HepG2 (cell line): ENCODE measurements around the gene NECTIN3. TPM values are rescaled to one million over a fixed set of nuclear protein-coding genes. Genes with fewer than 3 reads are reported as not detected.

Experiments
- ATAC-seq: fragments of 200-7000 bp; cut with Tn5 transposase; 3 replicates; pipeline ENCODE4 v1.9.1; 2020; ENCODE audit warnings: mild to moderate bottlenecking, moderate library complexity
- BruUV-seq: library from RNA; stranded (reverse); fragments of 400-500 nt; replicated peaks from 2 replicates; lab custom pipeline; 2021; lab: Mats Ljungman, UMichigan
- CTCF ChIA-PET: fragments of 300-600 bp; formaldehyde crosslinking; extraction: SDS; loops from one replicate; lab custom pipeline; 2021; ENCODE audit warnings: low total read pairs, inconsistent platforms, low intra/inter-chr PET ratio; lab: Yijun Ruan, JAX
- POLR2A ChIA-PET: fragments of 350-600 bp; sonication (Branson Sonifier 250); formaldehyde crosslinking; loops from one replicate; lab custom pipeline; 2020; ENCODE audit warnings: antibody characterized with exemption, inconsistent platforms; lab: Yijun Ruan, JAX
- DNase-seq: peaks from one replicate; pipeline ENCODE4 v3.0.0-alpha.2; 2015; ENCODE audit warnings: low spot score
- FAIRE-seq: peaks from 3 replicates; lab custom pipeline; 2011; peaks lifted over from hg19 to GRCh38; lab: Jason Lieb, UNC
- H2AFZ ChIP-seq: one replicate; pipeline ENCODE4 v1.6.1; 2011; ENCODE audit warnings: low read length, inconsistent platforms
- H3K27ac ChIP-seq: fragments of 300-600 bp; 3 replicates; pipeline ENCODE4 v1.8.0; 2011; ENCODE audit warnings: mixed run types, mild to moderate bottlenecking, mixed read lengths, low read length, inconsistent platforms; ENCODE audit not compliant: insufficient read depth; ENCODE audit errors: extremely low read length
- H3K27me3 ChIP-seq, 2 experiments: fragments of 200-600 bp in 1 of 2; 2 replicates in 1 of 2; 3 replicates in 1 of 2; pipeline versions ENCODE4 v1.6.0 to v1.8.0; 2011; ENCODE audit warnings: low read length in 2 of 2, mild to moderate bottlenecking in 2 of 2, moderate library complexity in 2 of 2, inconsistent platforms in 1 of 2; ENCODE audit not compliant: insufficient read depth in 2 of 2, control insufficient read depth in 1 of 2
- H3K36me3 ChIP-seq, 2 experiments: fragments of 200-600 bp in 1 of 2; replicated peaks in 1 of 2; 2 replicates in 1 of 2; 3 replicates in 1 of 2; pipeline versions ENCODE4 v1.5.1 to v1.8.0; 2011; ENCODE audit warnings: low read length in 2 of 2, inconsistent platforms in 1 of 2; ENCODE audit not compliant: insufficient read depth in 2 of 2, control insufficient read depth in 1 of 2
- H3K4me1 ChIP-seq: 2 replicates; pipeline ENCODE4 v1.5.1; 2012; ENCODE audit warnings: low read length, inconsistent platforms; ENCODE audit not compliant: insufficient read depth
- H3K4me2 ChIP-seq: 2 replicates; pipeline ENCODE4 v1.6.0; 2011; ENCODE audit warnings: low read depth, low read length, inconsistent platforms
- H3K4me3 ChIP-seq, 3 experiments: fragments of 200-600 bp in 1 of 3; sonication (generic), shearing (Covaris generic) in 1 of 3; replicated peaks in 1 of 3; 2 replicates each; pipeline ENCODE4 v1.5.1; 2011 to 2016; ENCODE audit warnings: low read length in 3 of 3, inconsistent platforms in 2 of 3, low read depth in 2 of 3, mild to moderate bottlenecking in 2 of 3, control low read depth in 1 of 3, mixed read lengths in 1 of 3; ENCODE audit not compliant: insufficient read depth in 1 of 3
- H3K79me2 ChIP-seq: one replicate; pipeline ENCODE4 v1.6.1; 2011; ENCODE audit warnings: low read length, inconsistent platforms; ENCODE audit not compliant: insufficient read depth
- H3K9ac ChIP-seq: 2 replicates; pipeline ENCODE4 v1.6.0; 2011; ENCODE audit warnings: mild to moderate bottlenecking, low read depth, low read length, inconsistent platforms; ENCODE audit not compliant: insufficient read depth
- H3K9me3 ChIP-seq: 2 replicates; pipeline ENCODE4 v1.5.1; 2012; ENCODE audit warnings: mild to moderate bottlenecking, low read length
- H4K20me1 ChIP-seq: 2 replicates; pipeline ENCODE4 v1.6.0; 2011; ENCODE audit warnings: inconsistent platforms, mild to moderate bottlenecking, low read length, moderate library complexity; ENCODE audit not compliant: insufficient read depth
- KLF15 ChIP-seq: sonication (generic); formaldehyde crosslinking; IDR thresholded peaks from 2 replicates; pipeline ENCODE4 v1.8.1; 2023; ENCODE audit warnings: borderline replicate concordance, mild to moderate bottlenecking, inconsistent platforms, missing genetic modification reagents, mixed read lengths
- MXD4 ChIP-seq: IDR thresholded peaks from 2 replicates; pipeline ENCODE4 v1.6.1; 2016; ENCODE audit warnings: mild to moderate bottlenecking, missing biosample characterization, missing genetic modification reagents
- PHF8 ChIP-seq: sonication (generic); formaldehyde crosslinking; IDR thresholded peaks from 2 replicates; pipeline ENCODE4 v1.5.0; 2020; ENCODE audit warnings: missing genetic modification reagents
- SRF ChIP-seq: IDR thresholded peaks from 2 replicates; pipeline ENCODE4 v1.6.1; 2011; ENCODE audit warnings: mild to moderate bottlenecking, low read depth, low read length, moderate library complexity
- ZBTB7A ChIP-seq: sonication (generic); formaldehyde crosslinking; IDR thresholded peaks from 2 replicates; pipeline ENCODE4 v1.8.0; 2022; ENCODE audit warnings: mild to moderate bottlenecking, missing genetic modification reagents
- ZBTB7B ChIP-seq: sonication (generic); formaldehyde crosslinking; IDR thresholded peaks from 2 replicates; pipeline ENCODE4 v1.4.0; 2020; ENCODE audit warnings: missing genetic modification reagents
- ZIK1 ChIP-seq: sonication (generic); formaldehyde crosslinking; IDR thresholded peaks from 2 replicates; pipeline ENCODE4 v1.5.0; 2020; ENCODE audit warnings: mild to moderate bottlenecking, low read depth, missing genetic modification reagents, borderline replicate concordance
- ZNF337 ChIP-seq: sonication (generic); formaldehyde crosslinking; IDR thresholded peaks from 2 replicates; pipeline ENCODE4 v1.5.1; 2020; ENCODE audit warnings: missing genetic modification reagents, low read depth, mild to moderate bottlenecking, borderline replicate concordance
- ZNF713 ChIP-seq: sonication (generic); formaldehyde crosslinking; IDR thresholded peaks from 2 replicates; pipeline ENCODE4 v1.4.0; 2020; ENCODE audit warnings: mild to moderate bottlenecking, missing genetic modification reagents
- ZNF850 ChIP-seq: sonication (generic); formaldehyde crosslinking; conservative IDR thresholded peaks from 2 replicates; pipeline ENCODE4 v1.9.0; 2021; ENCODE audit warnings: mild to moderate bottlenecking, missing genetic modification reagents
- ZNF878 ChIP-seq: sonication (generic); formaldehyde crosslinking; IDR thresholded peaks from 2 replicates; pipeline ENCODE4 v1.8.1; 2023; ENCODE audit warnings: mild to moderate bottlenecking, missing genetic modification reagents, moderate library complexity
- WGBS: methylation state at CpG from one replicate; pipeline ENCODE4 v1.1.6; 2017; ENCODE audit warnings: low lambda C conversion rate; 5-methylcytosine and 5-hydroxymethylcytosine counted together
- in situ Hi-C: cut with HindIII; loops from 2 replicates; pipeline ENCODE4 v1.10.0; 2017; ENCODE audit warnings: low pct_unique_long_range_greater_than_20kb; ENCODE audit not compliant: extremely low pct_ligation_motif_present
- intact Hi-C: fragments of 100-400 bp; cut with micrococcal nuclease; formaldehyde crosslinking; loops from one replicate; pipeline ENCODE4 v1.10.0; 2022; ENCODE audit not compliant: unreplicated experiment
- polyA plus RNA-seq, 8 experiments: library from polyadenylated mRNA; depleted of rRNA in 3 of 8; stranded (reverse) in 7 of 8; unstranded in 1 of 8; fragments of >200 nt; fragmentation: Illumina TruSeq in 4 of 8; extraction: Trizol in 4 of 8; gene quantifications; 2 replicates each; pipeline versions ENCODE4 v1.2.1 to v1.2.3, GENCODE V29; 2011 to 2016; ENCODE audit warnings: low read depth in 4 of 8, missing spikeins in 1 of 8, mixed read lengths in 1 of 8; ENCODE audit not compliant: insufficient read depth in 1 of 8
- total RNA-seq, 5 experiments: library from RNA; depleted of rRNA; stranded (reverse); fragments of >200 nt; fragmentation: Illumina TruSeq; extraction: Trizol; gene quantifications; 2 replicates each; pipeline ENCODE4 v1.2.3, GENCODE V29; 2016; ENCODE audit warnings: low read depth in 1 of 5
- TF ChIP-seq, protein P1 (sequence below): sonication (generic); formaldehyde crosslinking; IDR thresholded peaks from 2 replicates; pipeline ENCODE4 v1.8.1; 2022; ENCODE audit warnings: mild to moderate bottlenecking, missing genetic modification reagents
- TF ChIP-seq, protein P2 (sequence below): sonication (generic); formaldehyde crosslinking; IDR thresholded peaks from 2 replicates; pipeline ENCODE4 v1.5.0; 2020; ENCODE audit warnings: missing genetic modification reagents, mild to moderate bottlenecking, borderline replicate concordance
- TF ChIP-seq, protein P3 (sequence below): IDR thresholded peaks from 2 replicates; pipeline ENCODE4 v1.6.1; 2016; ENCODE audit warnings: missing biosample characterization, missing genetic modification reagents, low read depth
- TF ChIP-seq, protein P4 (sequence below): sonication (generic); formaldehyde crosslinking; IDR thresholded peaks from 2 replicates; pipeline ENCODE4 v1.4.0; 2020; ENCODE audit warnings: missing genetic modification reagents
- TF ChIP-seq, protein P5 (sequence below): sonication (generic); formaldehyde crosslinking; IDR thresholded peaks from 2 replicates; pipeline ENCODE4 v1.8.0; 2022; ENCODE audit warnings: missing genetic modification reagents, mild to moderate bottlenecking, inconsistent platforms, borderline replicate concordance

Gene NECTIN3
- total and polyA plus RNA-seq, 2 of the 13 experiments (the other 11 are each of a cell fraction or from before 2014, with no cell fraction given), result 10.4 to 45.1 TPM

DNA sequence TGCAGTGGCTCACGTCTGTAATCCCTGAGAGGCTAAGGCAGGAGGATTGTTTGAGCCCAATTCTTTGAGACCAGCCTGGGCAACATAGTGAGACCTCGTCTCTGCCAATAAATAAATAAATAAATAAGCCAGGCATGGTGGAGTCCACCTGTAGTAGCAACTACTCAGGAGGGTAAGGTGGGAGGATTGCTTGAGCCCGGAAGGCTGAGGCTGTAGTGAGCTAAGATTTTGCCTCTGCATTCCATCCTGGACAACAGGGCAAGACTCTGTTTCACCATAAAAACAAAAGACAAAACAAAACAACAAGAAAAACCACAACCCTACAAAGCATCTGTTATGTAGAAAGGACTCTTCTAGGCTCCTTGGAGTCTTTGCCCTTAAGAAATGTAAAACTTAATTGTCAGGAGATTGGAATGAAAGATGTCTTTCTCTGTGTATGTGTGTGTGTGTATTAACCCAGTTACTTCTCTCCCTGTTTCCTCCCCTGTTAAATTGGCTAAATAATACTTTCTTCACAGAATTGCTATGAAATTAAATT lies 9.5 kb downstream of the NECTIN3 start (continued):
- TF ChIP-seq, protein P1, sequence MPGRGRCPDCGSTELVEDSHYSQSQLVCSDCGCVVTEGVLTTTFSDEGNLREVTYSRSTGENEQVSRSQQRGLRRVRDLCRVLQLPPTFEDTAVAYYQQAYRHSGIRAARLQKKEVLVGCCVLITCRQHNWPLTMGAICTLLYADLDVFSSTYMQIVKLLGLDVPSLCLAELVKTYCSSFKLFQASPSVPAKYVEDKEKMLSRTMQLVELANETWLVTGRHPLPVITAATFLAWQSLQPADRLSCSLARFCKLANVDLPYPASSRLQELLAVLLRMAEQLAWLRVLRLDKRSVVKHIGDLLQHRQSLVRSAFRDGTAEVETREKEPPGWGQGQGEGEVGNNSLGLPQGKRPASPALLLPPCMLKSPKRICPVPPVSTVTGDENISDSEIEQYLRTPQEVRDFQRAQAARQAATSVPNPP (CRISPR knock-in tag), result no peak
- TF ChIP-seq ZBTB7B (CRISPR knock-in tag), result no peak
- TF ChIP-seq ZNF850 (CRISPR knock-in tag), result no peak
- no peak for TF ChIP-seq MXD4
- TF ChIP-seq, protein P2, sequence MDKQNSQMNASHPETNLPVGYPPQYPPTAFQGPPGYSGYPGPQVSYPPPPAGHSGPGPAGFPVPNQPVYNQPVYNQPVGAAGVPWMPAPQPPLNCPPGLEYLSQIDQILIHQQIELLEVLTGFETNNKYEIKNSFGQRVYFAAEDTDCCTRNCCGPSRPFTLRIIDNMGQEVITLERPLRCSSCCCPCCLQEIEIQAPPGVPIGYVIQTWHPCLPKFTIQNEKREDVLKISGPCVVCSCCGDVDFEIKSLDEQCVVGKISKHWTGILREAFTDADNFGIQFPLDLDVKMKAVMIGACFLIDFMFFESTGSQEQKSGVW (CRISPR knock-in tag), result no peak

DNA sequence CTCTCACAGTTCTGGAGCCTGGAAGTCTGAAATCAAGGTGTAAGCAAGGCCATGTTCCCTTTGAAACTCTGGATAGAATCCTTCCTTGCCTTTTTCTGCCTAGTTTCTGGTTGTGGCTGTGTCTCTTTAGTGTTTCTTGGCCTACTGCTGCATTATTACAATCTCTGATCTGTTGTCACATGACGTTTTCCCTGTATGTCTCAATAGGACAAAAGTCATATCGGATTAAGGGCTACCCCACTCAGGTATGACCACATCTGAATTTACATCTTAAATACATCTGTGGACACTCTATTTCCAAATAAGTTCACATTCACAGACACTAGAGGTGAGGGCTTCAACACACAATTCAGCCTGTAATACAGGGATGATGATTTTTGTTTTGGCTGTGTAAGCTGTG lies 13.3 kb downstream of the NECTIN3 start:
- intact Hi-C loops (loop anchor here (5.0 to 10.0 kb wide), 3 partner anchors 252 to 1810 kb away; no protein-coding TSS in a partner anchor), in situ Hi-C loops (no loop called here)
- ChIA-PET POLR2A (no interaction called here), CTCF (no interaction called here)
- no peak overlapping the region for H3K4me2 ChIP-seq
- no TSS peak for BruUV-seq
- no peaks in the 10 kb centered on the region for H3K27me3 ChIP-seq
- no peak overlapping the region for H3K9ac ChIP-seq
- no peak for FAIRE-seq
- H3K4me3 ChIP-seq, result no peak overlapping the region
- H3K79me2 ChIP-seq, result peaks cover 80% of the 10 kb centered on the region
- no peak overlapping the region for H3K27ac ChIP-seq
- WGBS, result 76% methylated on average over 2 of the region's 2 CpGs
- peaks cover 27% of the 10 kb centered on the region for H3K4me1 ChIP-seq
- H3K9me3 ChIP-seq, result no peaks in the 10 kb centered on the region
- H2AFZ ChIP-seq, result no peak overlapping the region
- no peak for ATAC-seq
- DNase-seq, result no peak
- H4K20me1 ChIP-seq, result no peaks in the 10 kb centered on the region; the same call in 1 of the 2 replicates
- no peaks in the 10 kb centered on the region for H3K36me3 ChIP-seq
- TF ChIP-seq ZIK1 (CRISPR knock-in tag) (no peak), ZNF337 (CRISPR knock-in tag) (no peak), ZBTB7A (CRISPR knock-in tag) (no peak), ZNF878 (CRISPR knock-in tag) (no peak), KLF15 (no peak), SRF (no peak), PHF8 (CRISPR knock-in tag) (no peak), ZNF713 (CRISPR knock-in tag) (no peak)
- TF ChIP-seq, protein P3, sequence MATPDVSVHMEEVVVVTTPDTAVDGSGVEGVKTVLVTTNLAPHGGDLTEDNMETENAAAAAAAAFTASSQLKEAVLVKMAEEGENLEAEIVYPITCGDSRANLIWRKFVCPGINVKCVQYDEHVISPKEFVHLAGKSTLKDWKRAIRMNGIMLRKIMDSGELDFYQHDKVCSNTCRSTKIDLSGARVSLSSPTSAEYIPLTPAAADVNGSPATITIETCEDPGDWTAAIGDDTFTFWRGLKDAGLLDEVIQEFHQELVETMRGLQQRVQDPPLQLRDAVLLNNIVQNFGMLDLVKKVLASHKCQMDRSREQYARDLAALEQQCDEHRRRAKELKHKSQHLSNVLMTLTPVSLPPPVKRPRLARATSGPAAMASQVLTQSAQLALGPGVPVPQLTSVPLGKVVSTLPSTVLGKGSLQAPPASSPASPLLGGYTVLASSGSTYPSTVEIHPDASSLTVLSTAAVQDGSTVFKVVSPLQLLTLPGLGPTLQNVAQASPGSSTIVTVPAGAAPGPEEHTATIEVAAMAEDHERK (CRISPR knock-in tag), result no peak
- TF ChIP-seq, protein P4, sequence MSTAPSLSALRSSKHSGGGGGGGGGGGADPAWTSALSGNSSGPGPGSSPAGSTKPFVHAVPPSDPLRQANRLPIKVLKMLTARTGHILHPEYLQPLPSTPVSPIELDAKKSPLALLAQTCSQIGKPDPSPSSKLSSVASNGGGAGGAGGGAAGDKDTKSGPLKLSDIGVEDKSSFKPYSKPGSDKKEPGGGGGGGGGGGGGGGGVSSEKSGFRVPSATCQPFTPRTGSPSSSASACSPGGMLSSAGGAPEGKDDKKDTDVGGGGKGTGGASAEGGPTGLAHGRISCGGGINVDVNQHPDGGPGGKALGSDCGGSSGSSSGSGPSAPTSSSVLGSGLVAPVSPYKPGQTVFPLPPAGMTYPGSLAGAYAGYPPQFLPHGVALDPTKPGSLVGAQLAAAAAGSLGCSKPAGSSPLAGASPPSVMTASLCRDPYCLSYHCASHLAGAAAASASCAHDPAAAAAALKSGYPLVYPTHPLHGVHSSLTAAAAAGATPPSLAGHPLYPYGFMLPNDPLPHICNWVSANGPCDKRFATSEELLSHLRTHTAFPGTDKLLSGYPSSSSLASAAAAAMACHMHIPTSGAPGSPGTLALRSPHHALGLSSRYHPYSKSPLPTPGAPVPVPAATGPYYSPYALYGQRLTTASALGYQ (CRISPR knock-in tag), result no peak
- TF ChIP-seq, protein P5, sequence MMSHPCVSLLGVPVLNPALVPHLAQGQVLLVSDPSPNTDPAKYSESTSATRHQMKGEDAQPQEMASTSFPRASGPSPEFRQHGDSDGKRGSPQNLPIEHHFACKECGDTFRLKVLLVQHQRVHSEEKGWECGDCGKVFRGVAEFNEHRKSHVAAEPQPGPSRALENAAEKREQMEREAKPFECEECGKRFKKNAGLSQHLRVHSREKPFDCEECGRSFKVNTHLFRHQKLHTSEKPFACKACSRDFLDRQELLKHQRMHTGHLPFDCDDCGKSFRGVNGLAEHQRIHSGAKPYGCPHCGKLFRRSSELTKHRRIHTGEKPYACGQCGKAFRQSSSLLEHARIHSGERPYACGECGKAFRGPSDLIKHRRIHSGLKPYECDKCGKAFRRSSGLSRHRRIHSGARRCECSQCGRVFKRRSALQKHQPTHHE (CRISPR knock-in tag), result no peak
